Adrenal gland (tissue), 5 donors: ENCODE data around the gene DPP6.
"Not testable (repeated sequence)": the region's sequence is repeated elsewhere in the genome, so short reads cannot be mapped to it uniquely, and the experiment has no call there.

ENCODE experiments used
- CTCF ChIP-seq, 6 experiments: fragments of 450-650 bp in 4 of 6; fragments of 200-600 bp in 2 of 6; sonication (generic) in 1 of 6; IDR thresholded peaks; 1 replicate in 5 of 6; 2 replicates in 1 of 6; pipeline versions ENCODE4 v1.5.1 to v1.8.0; 2016 to 2021; ENCODE audit warnings: antibody characterized with exemption in 6 of 6, mild to moderate bottlenecking in 2 of 6, moderate library complexity in 1 of 6
- POLR2A ChIP-seq, 2 donors: fragments of 450-650 bp; IDR thresholded peaks; one replicate each; pipeline ENCODE4 v1.6.1; 2017; ENCODE audit warnings: antibody characterized with exemption in 2 of 2, mild to moderate bottlenecking in 2 of 2, moderate library complexity in 1 of 2
- donor health status: DM: no; HTN: no; CAD: no.

DNA sequence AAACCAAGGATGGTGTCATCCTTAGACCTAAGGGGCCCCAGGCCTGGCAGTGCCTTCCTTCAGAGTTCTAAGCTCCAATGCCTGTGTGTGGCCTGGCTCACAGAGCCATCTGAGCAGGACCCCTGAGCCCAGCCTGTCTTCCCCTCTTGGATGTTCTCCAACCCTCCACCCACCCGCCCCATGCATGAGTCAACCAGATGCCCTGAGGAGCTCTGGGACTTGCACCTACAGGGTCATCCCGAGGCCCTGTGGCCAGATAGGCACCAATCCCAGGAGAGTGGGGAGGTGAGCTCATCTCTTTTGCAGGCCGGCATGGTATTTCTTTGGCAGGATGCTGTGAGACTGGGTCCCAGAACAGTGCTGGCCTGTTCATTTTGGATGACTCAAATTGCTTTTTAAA, 103.7 kb downstream of the DPP6 start:
- not testable (repeated sequence) for TF ChIP-seq CTCF, POLR2A (IDR thresholded peaks at IDR 0.05)
